ENCODE data around the gene CD320. TPM values are rescaled to one million over a fixed set of nuclear protein-coding genes. Genes with fewer than 3 reads are reported as not detected.
"Not testable (repeated sequence)": the region's sequence is repeated elsewhere in the genome, so short reads cannot be mapped to it uniquely, and the experiment has no call there.

The CD320 gene
- total RNA-seq, 4 donors from 2014 or later = 25.7 to 63.2 (median 47.4) TPM

GRCh38 chr19:8343483-8343844 is 35.3 kb upstream of the CD320 start:
- H3K27me3 ChIP-seq = peaks cover 0 to 64% (median 13%) of the 10 kb centered on the region in 4 donors

DNA sequence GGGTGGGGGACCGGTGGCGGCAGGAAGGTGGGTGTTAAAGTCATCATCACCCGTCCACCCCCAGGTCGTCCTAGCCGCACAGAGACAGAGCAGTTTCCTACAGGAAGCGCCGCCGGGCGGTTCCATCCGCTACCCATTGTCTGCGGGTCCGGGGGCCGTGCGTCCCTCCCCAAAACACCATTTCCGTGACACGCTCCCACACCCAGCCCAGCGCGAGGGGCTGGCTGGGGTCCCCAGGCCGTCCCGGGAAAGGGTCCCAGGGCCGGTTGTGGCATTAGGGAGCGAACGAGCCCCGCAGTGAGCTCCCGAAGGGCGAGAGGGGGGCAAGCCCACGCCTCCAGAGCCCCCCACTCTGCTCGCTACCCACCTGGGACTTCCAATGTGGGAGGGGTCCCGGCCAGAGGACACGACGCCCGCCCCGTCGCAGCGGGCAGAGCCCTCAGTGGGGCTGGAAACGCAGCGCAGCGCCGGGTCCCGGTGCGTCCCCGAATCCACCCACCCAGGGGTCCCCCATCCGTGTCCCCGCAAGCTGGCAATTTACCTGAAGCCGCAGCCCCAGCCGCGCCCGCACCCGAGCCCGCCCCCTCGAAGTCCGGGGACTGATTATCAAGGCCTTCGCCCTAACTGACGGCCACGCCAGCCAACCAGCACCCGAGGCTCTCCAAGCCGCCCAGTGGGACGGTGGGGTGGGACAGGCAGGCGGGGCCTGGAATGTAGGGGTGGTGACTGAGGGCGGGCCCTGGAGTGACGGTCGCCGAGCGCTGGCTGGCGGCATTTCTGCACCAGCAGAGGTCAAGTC is 34.7 kb upstream of the CD320 start, which contains the start of gene KANK3:
Gene KANK3, minus strand, starts transcription at position 579 of the 799 bp plus-strand sequence. CDS start 5,434 bp downstream, outside the sequence.
- intact Hi-C loops (cut with DNase I) = no loop called here
- DNase-seq (ENCODE audit: extremely low spot score) = peak; percentile 97
- peak within 1 kb of the TSS; percentile 73 to 86 (median 85) for H3K27ac ChIP-seq (replicated peaks in 1 of 4)
- no CpG with 5 or more reads among the region's 65 CpGs for WGBS
- peaks cover 18 to 38% (median 30%) of the 10 kb centered on the region in 4 donors for H3K4me1 ChIP-seq
- H3K36me3 ChIP-seq = peaks cover 0 to 4% (median 0%) of the 10 kb centered on the region in 4 donors
- H3K27me3 ChIP-seq = peaks cover 0 to 68% (median 13%) of the 10 kb centered on the region in 4 donors
- H3K4me3 ChIP-seq = peak within 1 kb of the TSS; percentile 59 to 73 (median 62)
- no peaks in the 10 kb centered on the region for H3K9me3 ChIP-seq
- TF ChIP-seq, protein P1, sequence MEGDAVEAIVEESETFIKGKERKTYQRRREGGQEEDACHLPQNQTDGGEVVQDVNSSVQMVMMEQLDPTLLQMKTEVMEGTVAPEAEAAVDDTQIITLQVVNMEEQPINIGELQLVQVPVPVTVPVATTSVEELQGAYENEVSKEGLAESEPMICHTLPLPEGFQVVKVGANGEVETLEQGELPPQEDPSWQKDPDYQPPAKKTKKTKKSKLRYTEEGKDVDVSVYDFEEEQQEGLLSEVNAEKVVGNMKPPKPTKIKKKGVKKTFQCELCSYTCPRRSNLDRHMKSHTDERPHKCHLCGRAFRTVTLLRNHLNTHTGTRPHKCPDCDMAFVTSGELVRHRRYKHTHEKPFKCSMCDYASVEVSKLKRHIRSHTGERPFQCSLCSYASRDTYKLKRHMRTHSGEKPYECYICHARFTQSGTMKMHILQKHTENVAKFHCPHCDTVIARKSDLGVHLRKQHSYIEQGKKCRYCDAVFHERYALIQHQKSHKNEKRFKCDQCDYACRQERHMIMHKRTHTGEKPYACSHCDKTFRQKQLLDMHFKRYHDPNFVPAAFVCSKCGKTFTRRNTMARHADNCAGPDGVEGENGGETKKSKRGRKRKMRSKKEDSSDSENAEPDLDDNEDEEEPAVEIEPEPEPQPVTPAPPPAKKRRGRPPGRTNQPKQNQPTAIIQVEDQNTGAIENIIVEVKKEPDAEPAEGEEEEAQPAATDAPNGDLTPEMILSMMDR (IDR thresholded peaks at IDR 0.05) = no peak
- TF ChIP-seq POLR2A (IDR thresholded peaks at IDR 0.05; ENCODE audit: low read depth) (peak; percentile 72), POLR2AphosphoS5 (IDR thresholded peaks at IDR 0.05) (peak; percentile 80 to 93), EP300 (IDR thresholded peaks at IDR 0.05) (no peak)

More at GRCh38 chr19:8343483-8343844, 35.3 kb upstream of the CD320 start:
- 51% methylated on average over 9 of the region's 11 CpGs for WGBS
- no peak for DNase-seq (ENCODE audit: extremely low spot score)
- peaks cover 0 to 4% (median 0%) of the 10 kb centered on the region in 4 donors for H3K36me3 ChIP-seq
- peak overlapping the region in 2 of 4 donors; percentile 73 to 85 for H3K27ac ChIP-seq (replicated peaks in 1 of 4)
- intact Hi-C loops (cut with DNase I) = no loop called here
- peaks cover 18 to 37% (median 29%) of the 10 kb centered on the region in 4 donors for H3K4me1 ChIP-seq
- peak overlapping the region; percentile 59 to 73 (median 62) for H3K4me3 ChIP-seq
- no peaks in the 10 kb centered on the region for H3K9me3 ChIP-seq
- TF ChIP-seq, protein P1 (IDR thresholded peaks at IDR 0.05) = no peak
- TF ChIP-seq EP300 (IDR thresholded peaks at IDR 0.05) (no peak), POLR2A (IDR thresholded peaks at IDR 0.05; ENCODE audit: low read depth) (no peak), POLR2AphosphoS5 (IDR thresholded peaks at IDR 0.05) (no peak)

DNA sequence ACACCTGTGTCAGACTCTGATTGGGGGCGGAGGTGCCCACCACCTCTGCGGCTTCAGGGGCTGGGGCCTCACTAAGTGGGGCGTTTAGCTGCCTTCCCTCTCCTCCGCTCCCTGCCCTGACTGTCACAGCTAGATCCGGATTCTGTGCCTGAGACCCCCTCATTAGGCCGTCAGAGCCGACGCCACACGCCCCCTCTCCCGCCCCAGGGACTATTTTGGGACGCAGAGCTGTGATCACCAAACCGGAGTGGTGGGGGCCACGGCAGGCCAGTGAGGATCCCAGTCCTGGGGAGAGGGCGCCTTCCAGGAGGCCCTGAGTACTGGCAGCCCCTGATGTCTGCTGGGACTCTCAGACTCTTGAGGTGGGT is 34.1 kb upstream of the CD320 start:
- no peak for DNase-seq (ENCODE audit: extremely low spot score)
- Histone ChIP-seq H3K36me3 (peaks cover 0 to 4% (median 0%) of the 10 kb centered on the region in 4 donors), H3K27me3 (peaks cover 0 to 74% (median 13%) of the 10 kb centered on the region in 4 donors), H3K4me3 (peak overlapping the region; percentile 59 to 73 (median 62)), H3K4me1 (peaks cover 18 to 42% (median 33%) of the 10 kb centered on the region in 4 donors), H3K9me3 (no peaks in the 10 kb centered on the region), H3K27ac (replicated peaks in 1 of 4) (peak overlapping the region; percentile 73 to 86 (median 85))
- WGBS = 45% methylated on average over 9 of the region's 14 CpGs
- TF ChIP-seq POLR2AphosphoS5 (IDR thresholded peaks at IDR 0.05) (no peak), POLR2A (IDR thresholded peaks at IDR 0.05; ENCODE audit: low read depth) (no peak), EP300 (IDR thresholded peaks at IDR 0.05) (no peak)
- TF ChIP-seq, protein P1 (IDR thresholded peaks at IDR 0.05) = no peak
- intact Hi-C loops (cut with DNase I) = no loop called here

- peak overlapping the region in 3 of 4 donors; percentile 59 to 73 (median 61) for H3K4me3 ChIP-seq
These were observed 33.3 kb upstream of the CD320 start for GRCh38 chr19:8341504-8341903.

More at GRCh38 chr19:8341504-8341903, 33.3 kb upstream of the CD320 start:
- H3K9me3 ChIP-seq; H3K36me3 ChIP-seq; intact Hi-C loops (cut with DNase I); DNase-seq (ENCODE audit: extremely low spot score): not testable (repeated sequence)
- H3K4me1 ChIP-seq = peaks cover 18 to 42% (median 34%) of the 10 kb centered on the region in 4 donors
- H3K27ac ChIP-seq (replicated peaks in 1 of 4) = peak overlapping the region; percentile 1 to 86 (median 85)
- H3K27me3 ChIP-seq = peaks cover 0 to 79% (median 13%) of the 10 kb centered on the region in 4 donors
- WGBS = 94% methylated on average over 4 of the region's 4 CpGs
